HG03039 (cell line): ENCODE results near the gene EPRS1.
"Not testable (repeated sequence)": the region's sequence is repeated elsewhere in the genome, so short reads cannot be mapped to it uniquely, and the experiment has no call there.

ENCODE experiments used
- ATAC-seq: cut with Tn5 transposase; IDR thresholded peaks from one replicate; pipeline ENCODE4 v1.9.1; 2021; ENCODE audit warnings: mild to moderate bottlenecking, moderate library complexity; ENCODE audit not compliant: unreplicated experiment

Gene EPRS1

DNA sequence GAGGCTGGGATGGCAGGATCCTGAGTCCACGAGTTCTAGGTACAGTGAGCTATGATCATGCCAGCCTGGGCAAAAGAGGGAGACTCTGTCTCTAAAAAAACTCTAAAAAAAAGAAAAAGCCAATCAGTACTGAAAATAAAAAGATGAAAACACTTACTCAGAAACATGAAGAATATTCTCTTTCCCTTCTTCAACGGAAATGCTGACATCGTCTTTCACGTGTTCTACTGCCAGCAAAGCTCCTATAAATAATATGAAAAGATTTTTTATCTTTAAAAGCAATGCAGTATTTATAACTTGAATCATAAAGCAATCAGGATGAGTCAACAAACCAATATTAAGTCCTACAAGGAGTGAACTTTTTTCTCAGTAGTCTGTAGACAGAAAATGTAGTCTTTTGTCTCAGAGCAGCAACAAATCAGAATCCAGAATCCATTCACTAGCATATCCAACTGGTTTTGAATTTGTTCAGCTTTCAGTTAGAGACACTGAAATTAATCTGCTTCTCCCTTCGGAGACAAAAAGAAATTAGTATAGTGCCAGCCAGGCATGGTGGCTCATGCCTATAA is 6.2 kb downstream of the EPRS1 start:
- no peak for ATAC-seq

DNA sequence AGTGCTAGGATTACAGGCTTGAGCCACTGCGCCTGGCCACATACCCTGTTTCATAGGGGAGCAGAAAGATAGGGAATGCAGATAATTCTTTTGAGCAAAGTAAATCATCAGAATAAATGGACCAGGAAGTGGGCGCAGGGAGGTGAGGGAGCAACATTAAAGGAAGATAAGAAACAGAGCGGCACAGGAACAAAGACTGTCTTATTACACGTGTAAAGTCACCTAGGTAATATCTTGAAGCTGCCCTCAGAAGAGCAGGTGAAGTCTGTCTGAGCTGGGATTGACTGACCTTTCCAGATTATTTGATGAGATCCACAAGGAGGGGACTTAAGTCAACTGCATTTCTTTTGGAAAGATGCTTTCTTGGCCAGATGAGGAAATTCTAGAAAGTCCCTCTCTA is 7.7 kb downstream of the EPRS1 start:
- ATAC-seq: no peak

DNA sequence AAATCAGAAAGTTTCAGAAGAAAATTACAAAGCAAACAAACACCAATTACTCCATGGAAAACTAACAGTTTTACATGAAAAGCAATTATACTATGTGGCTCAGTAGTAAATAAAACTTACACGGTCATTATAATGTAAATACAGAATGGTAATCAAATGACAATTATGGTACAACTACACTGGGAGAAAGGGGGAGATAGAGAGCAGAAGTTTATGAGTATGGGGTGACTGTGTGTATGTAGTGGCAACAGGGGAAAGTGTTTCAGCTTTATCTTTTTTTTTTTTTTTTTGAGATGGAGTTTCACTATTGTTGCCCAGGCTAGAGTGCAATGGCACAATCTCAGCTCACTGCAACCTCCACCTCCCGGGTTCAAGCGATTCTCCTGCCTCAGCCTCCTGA is 8.5 kb downstream of the EPRS1 start:
- not testable (repeated sequence) for ATAC-seq

DNA sequence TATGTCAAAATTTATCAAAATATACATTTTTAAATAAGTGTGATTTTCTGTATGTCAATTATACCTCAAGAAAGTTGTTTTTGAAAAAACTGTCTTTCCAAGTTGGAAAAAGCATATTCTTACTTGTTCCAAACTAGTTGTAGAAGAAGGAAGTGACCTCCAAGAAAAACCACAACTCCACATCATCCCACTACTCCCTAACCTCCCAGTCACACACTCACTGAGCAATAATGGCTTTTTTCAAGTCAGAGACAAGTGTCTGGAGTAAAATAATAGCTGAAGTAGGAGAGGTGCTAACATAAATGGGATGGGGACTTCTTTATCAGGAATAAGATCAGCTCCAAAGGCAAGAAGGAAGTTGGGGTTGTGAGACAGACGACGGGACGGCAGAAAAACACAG is 13.4 kb downstream of the EPRS1 start:
- no peak for ATAC-seq

DNA sequence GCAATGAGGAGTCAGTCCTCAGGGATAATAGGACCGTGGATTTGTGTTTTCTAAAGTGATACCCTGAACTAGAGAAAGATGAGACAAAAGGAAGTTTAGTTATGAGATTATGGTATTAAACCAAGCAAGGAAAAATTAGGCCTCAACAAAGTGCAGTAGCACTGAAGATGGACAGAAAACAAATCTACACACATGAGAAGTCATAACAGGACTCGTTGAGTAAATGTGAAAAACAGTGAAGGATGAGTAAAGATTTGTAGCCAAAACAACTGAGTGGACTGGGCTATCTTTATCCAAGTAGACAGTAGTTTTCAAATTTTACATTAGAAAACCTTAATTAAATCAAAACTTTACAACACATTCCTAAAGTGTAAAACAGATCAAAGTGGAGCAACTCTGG is 15.0 kb downstream of the EPRS1 start:
- ATAC-seq: no peak

DNA sequence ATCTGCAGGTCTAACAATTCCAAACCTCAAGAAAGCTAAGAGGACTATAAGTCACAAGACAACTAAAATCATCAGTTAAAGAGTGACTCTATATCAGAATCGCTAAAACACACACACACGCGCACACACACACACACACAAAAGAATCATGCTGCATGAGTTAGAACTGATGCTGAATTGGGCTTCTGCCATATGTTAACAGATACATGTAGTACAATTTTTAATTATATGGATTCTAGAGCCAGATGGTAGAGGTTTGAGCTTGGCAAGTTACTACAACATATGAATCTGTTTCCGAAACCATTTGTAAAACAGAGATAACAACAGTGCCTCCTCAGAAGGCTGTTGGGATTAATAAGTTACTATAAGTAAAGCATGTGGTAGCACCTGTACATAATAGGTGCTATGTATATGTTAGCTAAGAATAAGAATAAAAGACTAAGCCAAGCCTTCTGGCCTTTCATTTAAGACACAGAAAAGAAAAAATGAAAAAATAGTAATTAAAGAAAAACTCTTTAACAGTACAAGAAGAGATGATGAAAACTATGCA is 17.9 kb downstream of the EPRS1 start:
- ATAC-seq: no peak

DNA sequence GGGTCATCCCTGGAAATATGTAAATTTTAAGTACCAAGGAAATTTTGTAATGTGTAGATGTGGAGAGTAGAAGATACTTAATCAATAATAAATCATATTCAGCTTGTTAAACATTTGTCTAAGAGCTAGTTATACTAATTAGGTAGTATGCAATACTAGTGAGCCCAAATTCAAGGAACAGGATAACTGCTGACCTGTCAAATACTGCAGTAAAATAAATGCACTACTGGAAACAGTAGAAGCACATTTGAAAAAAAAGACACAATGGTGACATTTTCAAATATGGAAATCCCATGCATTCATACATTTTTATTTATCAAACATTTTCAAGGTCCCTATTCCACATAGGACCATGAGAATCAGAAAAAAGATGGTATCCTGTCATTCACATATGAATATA is 27.2 kb downstream of the EPRS1 start:
- no peak for ATAC-seq

DNA sequence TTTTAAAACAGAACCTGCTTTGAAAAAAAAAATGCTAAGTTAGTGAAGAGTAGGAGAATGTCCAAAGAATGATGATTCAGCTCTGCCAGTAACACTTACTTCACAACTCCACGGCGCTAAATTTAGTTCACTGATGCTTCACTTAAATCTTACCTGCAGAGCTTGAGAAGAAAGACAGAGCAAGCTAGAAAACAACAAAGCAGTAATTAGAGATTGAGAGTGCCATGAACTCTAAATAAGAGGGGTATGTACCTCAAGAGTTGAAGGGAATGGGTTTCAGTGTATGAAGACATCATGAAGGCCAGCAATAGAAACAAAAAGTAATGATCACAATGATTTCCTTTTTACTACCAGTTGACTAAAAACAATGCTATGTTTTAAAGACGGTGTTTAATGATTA is 32.8 kb downstream of the EPRS1 start:
- ATAC-seq: no peak

DNA sequence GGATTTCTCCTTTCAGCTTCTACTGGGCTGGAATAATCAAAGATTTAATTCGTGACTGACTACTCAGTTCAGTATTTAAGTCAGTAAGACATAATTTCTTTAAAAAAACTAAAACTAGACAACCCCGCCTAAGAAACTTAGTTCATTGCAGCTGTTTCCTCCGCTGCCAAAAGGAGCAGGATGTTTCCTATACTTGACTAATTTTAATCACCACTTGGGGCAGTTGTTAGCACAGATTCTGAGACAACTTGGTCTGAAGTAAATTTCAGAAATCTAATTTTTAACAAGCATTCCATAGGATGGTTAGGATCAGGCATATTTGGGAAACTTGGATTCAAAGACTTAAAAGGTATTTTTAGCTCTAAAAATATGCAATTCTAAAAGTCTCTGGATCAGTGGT is 34.0 kb downstream of the EPRS1 start:
- ATAC-seq: no peak

DNA sequence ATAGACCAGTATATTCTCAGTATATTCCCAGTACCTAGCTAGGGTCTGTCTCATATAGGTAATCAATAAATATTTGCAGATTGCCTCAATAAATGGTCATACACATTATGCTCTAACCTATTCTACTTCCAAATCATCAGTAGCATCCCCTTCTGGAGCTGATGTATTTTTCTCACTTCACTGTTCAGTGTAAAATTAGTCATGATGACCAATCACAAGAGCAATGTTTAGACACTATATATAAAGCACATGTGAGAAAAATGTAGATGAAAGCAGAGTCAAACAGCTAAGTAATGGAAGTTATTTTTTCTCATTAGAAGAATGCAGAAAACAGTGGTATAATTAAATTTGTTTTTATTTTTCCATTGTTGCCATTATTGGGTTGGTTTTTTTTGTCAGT is 34.7 kb downstream of the EPRS1 start:
- no peak for ATAC-seq

DNA sequence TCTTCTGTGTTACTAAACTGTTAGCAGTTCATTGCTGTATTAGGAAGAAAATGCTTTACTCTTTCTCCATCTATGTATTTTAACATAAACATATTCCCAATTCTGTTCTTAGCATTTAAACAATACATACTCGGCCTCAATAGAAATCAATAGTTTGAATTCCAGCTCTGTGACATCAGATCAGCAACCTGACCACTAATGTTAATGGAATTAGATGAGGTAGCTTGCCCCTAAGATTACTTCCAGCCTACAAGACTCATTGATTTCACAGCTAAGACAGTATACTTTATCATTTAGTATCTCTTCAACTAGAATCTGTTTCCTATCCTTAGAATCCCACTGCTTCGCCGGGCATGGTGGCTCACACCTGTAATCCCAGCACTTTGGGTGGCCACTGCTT is 38.9 kb downstream of the EPRS1 start:
- no peak for ATAC-seq

DNA sequence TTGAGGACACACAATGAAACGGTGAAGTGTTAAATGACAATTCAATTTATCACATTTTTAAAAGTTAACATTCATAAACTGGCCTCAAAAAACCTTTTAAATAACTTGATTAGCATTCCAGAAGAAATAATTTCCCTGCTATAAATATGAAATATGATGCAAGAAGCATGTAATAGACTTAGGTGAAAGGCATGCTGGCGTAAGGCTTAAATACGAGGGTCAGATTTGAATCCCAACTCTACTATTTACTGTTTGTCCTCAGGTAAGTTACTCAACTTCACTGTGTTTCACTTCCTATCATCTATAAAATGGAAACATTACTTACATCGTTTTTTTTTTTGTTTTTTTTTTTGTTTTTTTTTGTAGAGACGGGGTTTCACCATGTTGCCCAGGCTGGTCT is 40.8 kb downstream of the EPRS1 start:
- ATAC-seq: no peak

DNA sequence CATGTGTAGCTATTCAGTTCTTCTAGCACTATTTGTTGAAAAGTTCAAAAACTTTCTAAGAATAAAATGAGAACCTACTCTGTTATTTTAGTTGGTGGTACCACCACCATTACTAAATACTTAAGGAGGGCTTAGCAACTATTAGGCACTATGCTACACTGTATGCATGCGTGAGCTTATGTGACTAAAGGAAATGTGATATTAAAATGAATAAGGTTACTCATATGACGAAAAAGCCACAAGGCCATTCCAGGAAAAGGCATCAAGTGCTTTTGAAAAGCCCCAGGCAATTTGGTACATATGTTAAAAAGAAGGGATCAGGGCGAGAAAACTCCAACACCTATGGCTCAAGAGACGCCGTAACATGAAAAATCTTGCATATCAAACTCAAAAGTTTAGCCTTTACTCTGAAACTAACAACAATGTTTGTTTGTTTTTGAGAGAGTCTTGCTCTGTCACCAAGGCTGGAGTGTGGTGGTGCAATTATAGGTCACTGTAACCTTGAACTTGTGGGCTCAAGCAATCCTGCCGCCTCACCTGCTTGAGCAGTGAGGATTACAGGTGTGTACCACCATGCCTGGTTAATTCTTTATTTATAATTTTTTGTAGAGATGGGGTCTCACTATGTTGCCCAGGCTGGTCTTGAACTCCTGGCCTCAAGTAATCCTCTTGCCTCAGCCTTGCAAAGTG is 42.5 kb downstream of the EPRS1 start:
- no peak for ATAC-seq

DNA sequence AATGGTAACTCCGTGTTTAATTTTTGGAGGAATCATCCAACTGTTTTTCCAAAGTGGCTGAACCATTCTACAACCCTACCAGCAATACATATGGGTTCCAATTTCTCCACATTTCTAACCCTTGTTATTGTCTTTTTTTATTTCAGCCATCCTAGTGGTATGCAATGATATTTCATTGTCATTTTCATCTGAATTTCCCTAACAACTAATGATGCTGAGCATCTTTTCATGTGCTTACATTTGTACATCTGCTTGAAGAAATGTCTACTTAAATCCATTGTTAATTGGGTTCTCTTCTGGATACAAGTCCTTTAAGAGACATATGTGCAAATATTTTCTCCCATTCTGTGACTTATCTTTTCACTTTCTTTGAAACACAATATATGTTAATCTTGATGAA is 43.3 kb downstream of the EPRS1 start:
- no peak for ATAC-seq

DNA sequence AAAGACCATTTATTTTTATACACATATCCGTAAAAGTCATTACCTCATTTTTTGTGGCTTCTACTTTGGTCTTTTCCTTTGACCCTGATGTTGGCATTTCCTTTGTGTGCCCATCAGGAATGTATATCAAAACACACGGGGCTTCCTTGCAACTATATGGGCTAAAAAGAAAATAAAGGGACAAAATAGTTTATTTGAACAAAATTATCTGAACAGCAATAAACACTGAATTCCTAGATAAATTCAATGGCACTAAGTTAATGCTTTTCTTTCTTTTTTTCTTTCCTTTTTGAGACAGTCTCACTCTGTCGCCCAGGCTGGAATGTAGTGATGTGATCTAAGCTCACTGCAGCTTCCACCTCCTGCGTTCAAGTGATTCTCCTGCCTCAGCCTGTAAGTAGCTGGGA is 45.2 kb downstream of the EPRS1 start:
- ATAC-seq: no peak

DNA sequence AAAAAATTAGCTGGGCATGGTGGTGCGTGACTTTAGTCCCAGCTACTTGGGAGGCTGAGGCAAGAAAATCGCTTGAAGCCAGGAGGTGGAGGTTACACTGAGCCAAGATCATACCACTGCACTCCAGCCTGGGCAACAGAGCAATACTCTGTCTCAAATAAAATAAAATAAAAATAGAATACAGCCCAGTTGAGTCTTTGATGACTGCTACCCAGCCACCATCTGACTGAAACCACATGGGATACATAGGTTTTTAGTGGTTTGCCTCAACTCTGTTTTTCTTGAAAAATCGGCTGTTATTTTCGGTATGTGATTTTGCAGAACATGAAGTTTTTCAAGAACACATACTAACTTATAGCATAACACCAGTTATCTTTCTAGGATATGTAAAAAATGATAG is 46.5 kb downstream of the EPRS1 start:
- no peak for ATAC-seq
